GM18508 (cell line): Measurements from ENCODE around the gene ADAMTS9.

Experiments
- ATAC-seq: cut with Tn5 transposase; IDR thresholded peaks from one replicate; pipeline ENCODE4 v1.9.1; 2021; ENCODE audit warnings: moderate number of reproducible peaks; ENCODE audit not compliant: insufficient read depth, unreplicated experiment

The ADAMTS9 gene, protein sequence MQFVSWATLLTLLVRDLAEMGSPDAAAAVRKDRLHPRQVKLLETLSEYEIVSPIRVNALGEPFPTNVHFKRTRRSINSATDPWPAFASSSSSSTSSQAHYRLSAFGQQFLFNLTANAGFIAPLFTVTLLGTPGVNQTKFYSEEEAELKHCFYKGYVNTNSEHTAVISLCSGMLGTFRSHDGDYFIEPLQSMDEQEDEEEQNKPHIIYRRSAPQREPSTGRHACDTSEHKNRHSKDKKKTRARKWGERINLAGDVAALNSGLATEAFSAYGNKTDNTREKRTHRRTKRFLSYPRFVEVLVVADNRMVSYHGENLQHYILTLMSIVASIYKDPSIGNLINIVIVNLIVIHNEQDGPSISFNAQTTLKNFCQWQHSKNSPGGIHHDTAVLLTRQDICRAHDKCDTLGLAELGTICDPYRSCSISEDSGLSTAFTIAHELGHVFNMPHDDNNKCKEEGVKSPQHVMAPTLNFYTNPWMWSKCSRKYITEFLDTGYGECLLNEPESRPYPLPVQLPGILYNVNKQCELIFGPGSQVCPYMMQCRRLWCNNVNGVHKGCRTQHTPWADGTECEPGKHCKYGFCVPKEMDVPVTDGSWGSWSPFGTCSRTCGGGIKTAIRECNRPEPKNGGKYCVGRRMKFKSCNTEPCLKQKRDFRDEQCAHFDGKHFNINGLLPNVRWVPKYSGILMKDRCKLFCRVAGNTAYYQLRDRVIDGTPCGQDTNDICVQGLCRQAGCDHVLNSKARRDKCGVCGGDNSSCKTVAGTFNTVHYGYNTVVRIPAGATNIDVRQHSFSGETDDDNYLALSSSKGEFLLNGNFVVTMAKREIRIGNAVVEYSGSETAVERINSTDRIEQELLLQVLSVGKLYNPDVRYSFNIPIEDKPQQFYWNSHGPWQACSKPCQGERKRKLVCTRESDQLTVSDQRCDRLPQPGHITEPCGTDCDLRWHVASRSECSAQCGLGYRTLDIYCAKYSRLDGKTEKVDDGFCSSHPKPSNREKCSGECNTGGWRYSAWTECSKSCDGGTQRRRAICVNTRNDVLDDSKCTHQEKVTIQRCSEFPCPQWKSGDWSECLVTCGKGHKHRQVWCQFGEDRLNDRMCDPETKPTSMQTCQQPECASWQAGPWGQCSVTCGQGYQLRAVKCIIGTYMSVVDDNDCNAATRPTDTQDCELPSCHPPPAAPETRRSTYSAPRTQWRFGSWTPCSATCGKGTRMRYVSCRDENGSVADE (N-terminal part only)

DNA sequence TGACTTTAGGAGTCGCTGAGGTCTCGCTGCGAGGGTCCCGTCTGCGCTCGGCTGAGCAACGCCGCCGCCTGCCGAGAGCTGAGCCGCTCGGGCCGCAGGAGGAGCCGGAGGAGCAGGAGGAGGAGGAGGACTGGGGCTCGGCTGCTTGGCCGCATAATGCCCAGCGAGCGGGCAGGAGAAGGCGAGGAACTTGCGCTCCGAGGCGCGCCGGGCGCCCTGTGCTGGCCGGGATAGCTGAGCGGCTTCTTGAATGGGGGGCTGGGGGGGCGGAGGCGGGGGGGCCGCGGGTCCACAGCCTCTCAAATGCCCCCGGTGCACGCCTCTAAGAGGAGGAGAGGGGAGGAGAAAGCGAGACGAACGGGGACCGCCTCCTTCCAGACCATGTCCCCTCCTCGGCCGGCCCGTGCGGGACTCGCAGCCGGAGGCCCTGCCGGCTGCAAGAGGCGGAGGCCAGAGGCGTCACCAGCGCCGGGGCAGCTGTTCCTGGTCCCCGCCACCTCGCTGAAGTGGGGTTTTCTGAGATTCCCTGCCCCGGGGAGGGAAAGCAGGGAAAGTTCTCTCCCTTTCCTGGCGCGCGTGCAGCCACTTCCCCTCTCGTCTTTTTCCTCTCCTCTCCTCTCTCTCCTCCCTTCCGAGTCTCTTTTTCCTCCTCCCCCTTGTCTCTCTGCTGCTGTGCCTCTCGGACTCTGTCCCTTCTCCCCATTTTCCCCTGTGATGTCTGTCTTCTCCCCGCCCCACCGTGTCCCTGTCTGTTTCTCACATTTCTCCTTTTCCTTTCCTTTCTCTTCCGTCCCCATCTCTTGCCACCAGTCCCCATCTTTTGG lies at the start of gene ADAMTS9:
Gene ADAMTS9 (minus strand): TSS at position 220 of the 824 bp plus-strand sequence. CDS start 343 bp downstream, outside the sequence.
- no peak for ATAC-seq

DNA sequence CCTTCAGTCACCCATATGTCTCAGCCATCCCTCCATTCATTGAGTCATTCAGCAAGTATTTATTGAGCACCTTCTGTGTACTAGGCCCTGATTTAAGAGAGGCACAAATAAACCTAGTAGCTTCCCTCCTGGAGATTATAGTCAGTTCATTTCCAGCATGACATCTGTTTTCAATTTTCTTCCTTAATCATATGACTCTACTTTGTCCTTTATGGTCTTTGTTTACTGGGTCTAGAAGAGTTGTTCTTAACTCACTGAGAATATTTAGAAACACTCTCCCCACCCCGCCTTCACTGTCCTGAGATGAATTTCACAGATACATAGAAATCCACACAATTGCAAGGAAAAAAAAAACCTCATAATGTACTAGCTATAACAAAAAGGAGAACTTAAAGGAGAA lies 44.8 kb upstream of the ADAMTS9 start:
- no peak for ATAC-seq

DNA sequence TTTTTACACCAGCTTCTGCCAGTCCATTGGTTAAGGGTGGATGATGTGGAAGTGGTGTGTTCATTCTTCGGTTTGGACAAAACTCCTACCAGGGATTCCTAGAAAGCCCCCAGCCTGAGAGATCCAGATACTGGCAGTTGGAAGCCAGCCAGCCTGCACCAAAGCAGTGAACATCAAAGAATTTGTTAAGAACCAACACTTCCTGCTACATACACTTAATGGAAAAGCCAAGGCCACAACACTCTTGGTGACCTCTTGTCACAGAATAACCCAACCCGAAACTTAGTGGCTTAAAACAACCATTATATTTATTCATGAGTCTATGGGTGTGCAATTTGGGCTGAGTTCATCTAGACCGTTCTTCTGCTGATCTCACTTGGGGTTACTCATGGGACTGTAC lies 42.9 kb upstream of the ADAMTS9 start:
- no peak for ATAC-seq

- ATAC-seq: no peak
Measured at GRCh38 chr3:64728994-64729393, 41.2 kb upstream of the ADAMTS9 start.

GRCh38 chr3:64728428-64728827 lies 40.6 kb upstream of the ADAMTS9 start:
- no peak for ATAC-seq

- ATAC-seq: no peak
Measured at GRCh38 chr3:64726414-64727090, 38.8 kb upstream of the ADAMTS9 start.

GRCh38 chr3:64718976-64719375 lies 31.2 kb upstream of the ADAMTS9 start:
- ATAC-seq: no peak

- no peak for ATAC-seq
Measured at GRCh38 chr3:64717872-64718613, 30.2 kb upstream of the ADAMTS9 start.

- ATAC-seq: no peak
Measured at GRCh38 chr3:64717411-64717810, 29.6 kb upstream of the ADAMTS9 start.

DNA sequence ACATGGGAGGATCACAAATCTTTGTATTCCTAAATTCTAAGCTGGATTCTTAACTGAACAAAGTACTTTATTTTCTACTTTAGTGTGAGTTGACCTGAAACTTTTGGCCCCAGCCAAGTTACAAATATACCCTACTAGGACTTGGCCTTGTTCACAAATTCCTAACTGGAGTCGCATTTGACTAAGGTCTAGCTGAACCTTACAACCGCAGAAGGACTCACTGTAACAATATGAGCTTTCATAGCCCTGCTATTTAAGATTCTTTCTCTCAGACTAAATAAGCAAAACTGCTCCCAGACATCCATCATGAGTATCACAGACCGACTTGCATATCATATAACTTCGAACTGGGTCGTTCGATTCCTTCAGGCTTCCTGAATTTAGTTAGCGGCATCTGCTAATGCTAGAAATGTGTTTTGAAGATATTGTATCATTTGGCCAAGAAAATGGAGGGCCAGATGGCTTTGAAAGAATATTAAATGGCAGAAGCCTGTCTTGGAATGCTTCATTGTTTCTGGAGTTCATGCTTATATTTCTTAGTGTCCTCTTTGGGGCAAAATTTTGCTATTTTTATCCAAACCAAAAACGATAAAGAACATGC lies 28.4 kb upstream of the ADAMTS9 start:
- ATAC-seq: no peak

DNA sequence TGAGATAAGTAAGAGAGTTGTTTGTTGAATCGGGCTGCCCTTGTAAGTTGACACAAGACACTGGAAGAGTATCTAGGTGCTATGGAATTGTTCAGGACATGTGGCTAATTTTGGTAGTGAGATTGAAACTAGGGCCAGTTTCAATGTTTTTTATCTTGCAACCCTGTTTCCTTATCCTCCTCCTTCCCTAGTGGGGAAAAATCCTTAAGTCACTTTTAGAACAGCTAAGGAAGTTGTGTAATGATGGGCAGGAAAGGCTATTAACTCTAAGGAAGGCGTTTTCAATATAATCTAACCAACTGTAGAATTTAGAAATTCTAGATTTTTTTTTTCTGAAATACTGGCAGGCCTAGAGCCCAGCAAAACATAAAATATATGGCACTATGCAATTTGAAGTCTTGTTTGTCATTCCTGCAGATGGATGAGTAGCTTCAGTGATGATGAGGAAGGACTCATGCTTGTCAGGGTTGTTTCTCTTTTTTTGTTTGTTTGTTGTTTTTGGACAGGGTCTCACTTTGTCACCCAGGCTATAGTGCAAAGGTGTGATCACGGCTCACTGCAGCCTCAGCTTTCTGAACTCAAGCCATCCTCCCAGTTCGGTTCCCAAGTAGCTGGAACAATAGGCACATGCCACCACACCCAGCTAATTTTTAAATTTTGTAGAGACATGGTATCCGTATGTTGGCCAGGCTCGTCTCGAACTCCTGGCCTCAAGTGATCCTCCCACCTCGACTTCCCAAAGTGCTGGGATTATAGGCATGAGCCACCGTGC lies 27.6 kb upstream of the ADAMTS9 start:
- no peak for ATAC-seq

- no peak for ATAC-seq
Measured at GRCh38 chr3:64708456-64708855, 20.7 kb upstream of the ADAMTS9 start.

GRCh38 chr3:64705946-64706345 lies 18.1 kb upstream of the ADAMTS9 start:
- no peak for ATAC-seq

DNA sequence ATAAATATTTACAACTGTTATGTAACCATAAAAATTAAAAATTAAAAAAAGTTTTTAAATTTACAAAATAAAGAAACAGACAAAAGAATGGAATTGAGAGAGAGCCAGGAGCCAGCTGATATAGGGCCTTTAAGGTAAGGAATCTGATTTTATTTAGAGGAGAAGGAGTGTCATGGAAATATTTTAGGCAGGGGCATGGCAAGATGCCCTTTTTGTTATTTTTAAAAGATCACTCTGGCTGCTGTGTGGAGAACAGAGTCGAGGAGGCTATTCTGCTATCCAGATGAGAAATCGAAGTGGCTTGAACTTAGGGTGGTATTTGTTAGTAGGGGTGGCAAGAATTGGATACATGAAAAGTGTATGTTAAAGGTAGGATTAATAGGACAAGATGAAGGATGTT lies 9.1 kb upstream of the ADAMTS9 start:
- no peak for ATAC-seq

DNA sequence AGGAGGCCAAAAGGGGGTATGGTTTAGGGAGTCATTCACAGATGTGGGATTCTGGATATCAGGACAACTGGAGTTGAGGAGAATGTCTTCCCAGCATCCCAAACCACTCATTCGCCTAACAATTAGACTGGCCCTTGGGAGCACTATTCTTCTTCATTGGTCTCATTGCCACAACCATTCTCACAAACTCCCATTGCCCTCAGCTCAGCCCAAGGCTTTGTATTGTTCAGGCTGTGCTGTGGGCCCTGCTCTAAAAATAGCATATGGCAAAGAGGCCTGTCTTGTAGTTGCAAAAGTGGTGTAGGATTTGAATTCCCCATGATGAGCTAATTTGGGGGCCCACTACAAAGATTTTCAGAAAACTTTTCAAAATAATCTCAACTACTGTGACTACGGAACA lies 6.3 kb upstream of the ADAMTS9 start:
- ATAC-seq: no peak

DNA sequence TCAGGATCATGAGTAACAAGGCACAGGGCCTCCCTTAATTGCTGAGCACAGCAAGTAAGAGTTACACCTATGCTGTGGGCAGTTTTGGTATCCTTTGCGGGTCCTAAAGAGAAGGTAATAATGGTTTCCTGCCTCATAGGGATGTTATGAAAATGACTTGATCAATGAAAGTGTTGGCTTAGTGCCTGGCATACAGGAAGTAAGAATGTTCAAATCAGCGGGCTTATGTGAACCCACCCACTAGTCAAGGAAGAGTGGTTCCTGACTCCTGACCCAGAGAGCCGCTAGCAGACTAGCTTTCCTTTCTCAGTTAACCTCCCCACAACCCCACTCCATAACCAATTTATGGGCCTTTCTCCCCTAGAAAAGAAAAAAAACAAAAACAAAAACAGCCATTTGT lies 5.2 kb upstream of the ADAMTS9 start:
- no peak for ATAC-seq

- ATAC-seq: no peak
Measured at GRCh38 chr3:64691051-64691450, 3.3 kb upstream of the ADAMTS9 start.
